H1 (cell line): ENCODE measurements around the gene CLEC18B.

Experiments
- BRCA1 ChIP-seq: IDR thresholded peaks from 2 replicates; pipeline ENCODE4 v1.6.1; 2012; ENCODE audit warnings: low read depth, low read length, improper control_type of control experiment
- CBX8 ChIP-seq: fragments of 300-800, 300-1000 bp; sonication (generic); IDR thresholded peaks from 2 replicates; pipeline ENCODE4 v1.7.1; 2016; ENCODE audit warnings: low read depth, low read length, borderline replicate concordance
- CTCF ChIP-seq, 3 experiments: IDR thresholded peaks; 1 replicate in 2 of 3; 2 replicates in 1 of 3; pipeline versions ENCODE4 v1.5.1 to v1.6.1; 2011; ENCODE audit warnings: low read length in 3 of 3, mild to moderate bottlenecking in 3 of 3, inconsistent platforms in 2 of 3, low read depth in 1 of 3, moderate library complexity in 1 of 3; ENCODE audit not compliant: insufficient read depth in 1 of 3; ENCODE audit errors: control extremely low read depth in 1 of 3
- EZH2 ChIP-seq: fragments of 200-600 bp; sonication (generic); IDR thresholded peaks from 2 replicates; pipeline ENCODE4 v1.7.1; 2012; ENCODE audit warnings: low read depth, mild to moderate bottlenecking, moderate library complexity, low read length, inconsistent platforms; ENCODE audit not compliant: severe bottlenecking
- JUND ChIP-seq: IDR thresholded peaks from 2 replicates; pipeline ENCODE4 v1.6.1; 2011; ENCODE audit warnings: mild to moderate bottlenecking, improper control_type of control experiment, low read length
- POLR2A ChIP-seq, 2 experiments: IDR thresholded peaks; 1 replicate in 1 of 2; 2 replicates in 1 of 2; pipeline ENCODE4 v1.6.1; 2011; ENCODE audit warnings: low read depth in 2 of 2, low read length in 2 of 2, mild to moderate bottlenecking in 2 of 2; ENCODE audit errors: control extremely low read depth in 1 of 2
- POLR2AphosphoS5 ChIP-seq: IDR thresholded peaks from 2 replicates; pipeline ENCODE4 v1.6.1; 2011; ENCODE audit warnings: low read depth, low read length
- RNF2 ChIP-seq: fragments of 200-900, 300-1000 bp; sonication (generic); IDR thresholded peaks from 2 replicates; pipeline ENCODE4 v1.7.1; 2016; ENCODE audit warnings: borderline replicate concordance, low read depth, mild to moderate bottlenecking, antibody characterized with exemption, low read length; ENCODE audit not compliant: poor library complexity, severe bottlenecking; ENCODE audit errors: missing control alignments
- SIRT6 ChIP-seq: IDR thresholded peaks from one replicate; pipeline ENCODE4 v1.7.1; 2012; ENCODE audit warnings: low read length, inconsistent platforms
- TAF7 ChIP-seq: optimal IDR thresholded peaks from 2 replicates; pipeline ENCODE3; 2011; ENCODE audit warnings: low read depth, mild to moderate bottlenecking, inconsistent platforms, low read length, moderate library complexity, borderline replicate concordance
- TEAD4 ChIP-seq: IDR thresholded peaks from 2 replicates; pipeline ENCODE4 v1.6.1; 2012; ENCODE audit warnings: low read depth, low read length, inconsistent platforms, mixed read lengths
- YY1 ChIP-seq: IDR thresholded peaks from 2 replicates; pipeline ENCODE4 v1.6.1; 2011; ENCODE audit warnings: low read depth, mild to moderate bottlenecking, low read length

GRCh38 chr16:74438492-74438979 is 17.3 kb upstream of the CLEC18B start:
- TF ChIP-seq RNF2 (no peak), POLR2A (IDR thresholded peaks at IDR 0.05; ENCODE audit: control extremely low read depth in 1 of 2, low read depth in 2 of 2, low read length in 2 of 2) (no peak), CBX8 (no peak), CTCF (IDR thresholded peaks at IDR 0.05; ENCODE audit: control extremely low read depth in 1 of 3, insufficient read depth in 1 of 3, low read depth in 1 of 3, low read length in 3 of 3) (no peak), BRCA1 (no peak), TEAD4 (no peak), TAF7 (no peak), EZH2 (no peak), JUND (no peak), YY1 (no peak), SIRT6 (no peak), POLR2AphosphoS5 (no peak)
